SHP77 (cell line): ENCODE measurements around the gene ANAPC5.
"Not testable (repeated sequence)": the region's sequence is repeated elsewhere in the genome, so short reads cannot be mapped to it uniquely, and the experiment has no call there.

Experiments used
- DNase-seq, 2 experiments: peaks; one replicate each; lab custom pipeline; 2025; lab: John Stamatoyannopoulos, UW

The ANAPC5 gene

DNA sequence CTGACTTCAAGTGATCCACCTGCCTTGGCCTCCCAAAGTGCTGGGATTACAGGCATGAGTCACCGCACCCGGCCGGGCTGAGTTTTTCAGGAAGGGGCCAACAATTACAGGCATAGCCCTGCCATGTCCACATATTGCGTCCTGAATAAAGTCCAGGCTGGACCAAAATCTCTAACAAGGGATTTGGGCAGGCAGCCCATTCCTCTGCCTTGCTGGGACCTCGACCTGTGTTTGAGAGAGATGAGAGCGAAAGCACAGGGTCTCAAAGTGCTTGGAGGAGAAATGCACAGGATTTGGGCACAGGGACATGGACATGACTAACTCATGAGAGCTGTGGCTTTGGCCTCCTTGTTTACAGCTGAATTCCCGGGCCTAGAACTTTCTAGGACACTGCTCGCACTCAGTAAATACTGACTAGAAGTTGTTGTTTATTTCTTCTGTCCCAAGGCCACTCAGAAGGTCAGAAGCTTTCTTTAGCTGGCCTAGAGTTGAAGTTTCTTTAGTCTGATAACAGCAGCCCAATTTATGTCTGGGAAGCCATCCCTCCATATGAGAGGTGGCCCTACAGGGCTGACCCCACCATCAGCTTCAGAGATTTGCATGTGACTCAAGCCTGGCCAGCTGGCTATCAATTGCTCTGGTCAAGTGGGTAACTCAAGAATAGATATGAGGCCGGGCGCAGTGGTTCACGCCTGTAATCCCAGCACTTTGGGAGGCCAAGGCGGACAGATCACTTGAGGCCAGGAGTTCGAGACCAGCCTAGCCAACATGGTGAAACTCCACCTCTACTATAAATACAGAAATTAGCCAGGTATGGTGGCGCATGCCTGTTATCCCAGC lies 67.4 kb downstream of the ANAPC5 start:
- no peak for DNase-seq

DNA sequence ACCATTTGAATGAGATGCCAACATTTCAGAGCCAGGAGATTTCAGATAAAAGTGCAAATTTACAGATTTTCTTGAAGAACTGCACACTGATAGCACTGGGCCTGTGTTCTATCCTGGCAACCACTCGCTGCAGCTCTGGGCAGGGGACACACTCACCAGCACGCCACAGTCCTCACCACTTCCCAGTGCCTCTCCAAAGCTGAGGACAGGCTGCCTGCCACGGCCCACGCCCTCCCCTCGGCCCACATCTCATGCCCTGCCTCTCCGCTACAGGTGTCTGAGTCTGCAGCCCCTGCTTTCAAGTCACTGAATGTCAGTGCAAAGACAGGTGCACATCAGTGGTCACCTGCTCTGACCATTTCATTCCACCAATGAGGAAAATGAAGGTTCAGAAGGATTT lies 68.4 kb downstream of the ANAPC5 start:
- no peak for DNase-seq

DNA sequence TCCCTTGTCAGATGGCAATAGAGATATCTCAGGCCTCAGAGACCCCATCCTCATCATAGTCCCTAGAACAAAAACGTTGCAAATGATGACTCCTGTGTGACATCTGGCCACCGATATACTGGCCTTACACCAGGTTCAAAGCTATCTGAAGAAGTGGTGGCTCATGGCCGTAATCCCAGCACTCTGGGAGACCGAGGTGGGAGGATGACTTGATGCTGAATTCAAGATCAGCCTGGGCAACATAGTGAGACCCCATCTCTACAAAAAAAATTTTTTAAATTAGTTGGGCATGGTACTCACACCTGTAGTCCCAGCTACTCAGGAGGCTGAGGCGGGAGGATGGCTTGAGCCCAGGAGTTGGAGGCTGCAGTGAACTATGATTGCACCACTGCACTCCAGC lies 68.8 kb downstream of the ANAPC5 start:
- no peak for DNase-seq

DNA sequence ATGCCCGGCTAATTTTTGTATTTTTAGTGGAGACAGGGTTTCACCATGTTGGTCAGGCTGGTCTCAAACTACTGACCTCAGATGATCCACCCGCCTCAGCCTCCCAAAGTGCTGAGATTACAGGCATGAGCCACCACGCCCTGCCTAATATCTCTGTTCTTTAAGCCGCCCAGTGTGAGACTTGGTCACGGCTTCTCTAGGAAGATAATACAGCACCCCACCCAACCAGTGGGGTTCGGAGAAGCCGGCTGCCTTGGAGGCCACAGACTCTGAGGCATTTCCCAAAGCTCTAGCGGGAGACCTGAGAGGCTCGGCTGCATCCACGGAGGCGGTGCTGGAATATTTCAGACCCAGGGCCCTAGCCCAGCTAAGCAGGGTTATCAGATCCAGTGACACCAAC lies 69.3 kb downstream of the ANAPC5 start:
- not testable (repeated sequence) for DNase-seq

DNA sequence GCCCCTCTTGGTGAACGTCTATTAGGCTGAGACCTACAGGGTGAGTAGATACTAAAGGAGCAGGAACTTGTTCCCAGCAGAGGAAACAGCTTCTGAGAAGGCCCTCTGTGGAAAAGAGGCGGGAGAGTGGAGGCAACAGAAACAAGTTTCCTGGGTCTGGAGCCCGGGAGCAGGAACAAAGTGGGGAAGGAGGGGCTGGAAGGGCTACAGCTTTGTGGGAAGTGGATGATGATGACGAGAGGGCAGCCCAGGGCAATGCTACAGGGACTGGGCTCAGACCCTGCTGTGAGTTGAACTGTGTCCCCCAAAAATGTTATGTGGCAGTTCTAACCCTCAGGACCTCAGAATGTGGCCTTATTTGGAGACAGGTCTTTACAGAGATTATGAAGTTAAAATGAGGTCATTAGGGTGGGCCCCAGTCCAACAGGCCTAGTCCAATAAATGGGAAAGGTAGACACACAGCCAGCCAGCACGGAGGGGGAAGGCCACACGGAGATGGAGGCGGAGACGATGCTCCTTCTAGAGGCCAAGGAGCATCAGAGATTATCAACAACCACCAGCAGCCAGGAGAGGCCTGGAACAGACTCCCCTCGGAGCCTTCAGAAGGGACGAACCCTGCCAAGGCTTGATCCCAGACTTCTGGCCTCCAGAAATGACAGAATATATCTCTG lies 70.0 kb downstream of the ANAPC5 start:
- DNase-seq, result no peak

DNA sequence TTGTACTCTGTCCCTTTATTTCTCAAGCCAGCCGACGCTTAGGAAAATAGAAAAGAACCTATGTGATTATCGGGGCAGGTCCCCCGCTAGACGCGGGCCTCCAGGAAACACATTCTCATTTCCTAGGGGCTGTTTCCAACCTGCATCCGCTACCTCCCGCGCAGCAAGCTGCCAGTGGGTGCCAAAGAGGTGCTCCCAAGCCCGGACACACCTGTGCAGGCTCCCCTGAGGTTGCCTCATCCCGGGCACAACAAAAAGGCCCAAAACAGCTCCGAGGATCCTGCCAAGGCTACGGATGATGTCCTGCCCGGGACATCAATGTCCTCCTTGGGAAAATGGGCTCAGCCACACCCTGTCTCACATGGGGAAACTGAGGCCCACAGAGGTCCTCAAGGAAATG lies 71.1 kb downstream of the ANAPC5 start:
- not testable (repeated sequence) for DNase-seq

DNA sequence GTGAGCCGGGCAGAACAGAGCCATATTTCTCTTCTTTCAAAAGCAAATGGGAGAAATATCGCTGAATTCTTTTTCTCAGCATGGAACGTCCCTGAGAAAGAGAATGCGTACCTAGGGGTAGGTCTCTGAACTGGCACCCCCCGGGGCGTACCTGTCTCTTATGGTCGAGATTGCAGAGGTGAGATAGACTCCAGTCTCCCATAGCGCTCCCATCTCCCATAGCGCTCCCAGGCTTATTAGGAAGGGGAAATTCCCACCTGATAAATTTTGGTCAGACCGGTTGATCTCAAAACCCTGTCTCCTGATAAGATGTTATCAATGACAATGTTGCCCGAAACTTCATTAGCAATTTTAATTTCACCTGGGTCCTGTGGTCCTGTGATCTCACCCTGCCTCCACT lies 71.7 kb downstream of the ANAPC5 start:
- not testable (repeated sequence) for DNase-seq

DNA sequence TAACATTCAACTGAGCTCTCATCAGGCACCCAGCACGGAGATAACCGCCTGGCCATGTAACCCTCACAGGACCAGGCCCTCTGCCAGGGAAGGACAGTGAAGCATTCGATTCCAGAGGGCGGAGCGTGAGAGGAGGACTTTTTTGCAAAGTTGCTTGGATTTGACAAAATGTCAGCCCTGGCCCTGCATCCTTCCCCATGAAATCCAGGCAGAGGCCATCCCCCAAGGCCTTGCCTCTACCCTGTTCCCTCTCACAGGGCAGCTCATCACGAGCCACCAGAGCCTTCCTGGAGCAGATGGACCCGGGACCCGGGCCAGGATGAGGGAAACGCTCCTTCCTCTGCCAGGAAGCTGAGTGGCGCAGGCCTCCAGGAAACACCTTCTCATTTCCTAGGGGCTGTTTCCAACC lies 72.7 kb downstream of the ANAPC5 start:
- no peak for DNase-seq

DNA sequence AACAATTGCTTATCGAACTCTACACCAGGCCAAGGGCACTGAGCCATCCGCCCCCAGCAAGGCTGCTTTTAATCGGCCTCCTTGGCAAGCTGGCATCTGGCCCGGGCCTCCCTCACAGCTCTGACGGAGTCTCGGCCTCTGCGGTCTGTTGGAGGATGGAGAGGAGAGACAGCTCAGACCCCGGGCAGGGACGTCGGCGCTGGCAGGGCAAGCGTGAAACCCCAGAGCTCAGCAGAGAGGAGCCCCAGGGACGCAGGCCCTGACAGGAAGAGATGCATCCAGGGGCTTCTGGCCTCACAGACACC lies 73.2 kb downstream of the ANAPC5 start:
- no peak for DNase-seq

DNA sequence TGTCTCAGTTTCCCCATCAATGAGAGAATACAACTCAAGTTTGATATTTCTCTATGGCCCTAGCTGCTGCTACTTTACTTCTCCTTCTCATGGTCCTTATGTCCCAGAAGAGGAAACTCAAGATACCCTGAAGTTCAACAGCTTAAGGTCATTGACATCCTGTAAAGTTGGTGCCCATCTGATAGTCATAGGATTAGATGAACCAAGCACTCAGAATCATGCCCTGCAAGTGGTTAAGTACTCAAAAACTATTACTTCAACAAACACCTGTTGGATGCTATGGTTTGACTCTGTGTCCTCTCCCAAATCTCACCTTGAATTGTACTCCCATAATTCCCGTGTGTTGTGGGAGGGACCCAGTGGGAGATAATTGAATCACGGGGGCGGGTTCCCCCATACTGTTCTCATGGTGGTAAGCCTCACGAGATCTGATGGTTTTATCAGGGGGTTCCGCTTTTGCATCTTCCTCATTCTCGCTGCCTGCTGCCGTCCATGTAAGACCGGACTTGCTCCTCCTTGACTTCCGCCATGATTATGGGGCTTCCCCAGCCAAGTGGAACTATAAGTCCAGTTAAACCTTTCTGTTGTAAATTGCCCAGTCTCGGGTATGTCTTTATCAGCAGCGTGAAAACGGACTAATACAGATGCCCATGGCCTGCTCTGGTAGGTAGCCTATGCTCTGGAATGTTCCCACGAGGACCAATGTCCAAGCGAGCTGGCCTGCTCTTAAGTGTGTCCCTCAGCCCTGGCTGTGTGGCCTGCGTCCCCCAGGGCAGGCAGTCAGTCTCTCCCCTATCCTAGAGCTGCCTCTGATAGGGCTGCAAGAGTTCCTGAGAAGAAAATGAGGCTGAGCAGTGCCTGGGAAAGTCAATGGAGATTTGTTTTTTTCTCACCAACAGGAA lies 73.8 kb downstream of the ANAPC5 start:
- DNase-seq, result no peak

DNA sequence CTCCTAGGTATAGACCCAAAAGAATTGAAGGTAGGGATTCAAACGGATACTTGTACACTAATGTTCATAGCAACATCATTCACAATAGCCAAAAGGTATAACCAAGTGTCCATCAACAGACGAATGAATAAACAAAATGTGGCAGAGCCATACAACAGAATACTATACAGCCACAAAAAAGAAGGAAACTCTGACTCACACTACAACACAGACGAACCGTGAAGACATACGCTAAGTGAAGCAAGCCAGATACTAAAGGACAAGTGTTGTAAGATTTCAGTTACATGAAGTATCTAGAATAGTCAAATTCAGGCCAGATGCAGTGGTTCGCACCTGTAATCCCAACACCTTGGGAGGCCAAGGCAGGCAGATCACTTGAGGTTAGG lies 74.8 kb downstream of the ANAPC5 start:
- DNase-seq, result no peak

DNA sequence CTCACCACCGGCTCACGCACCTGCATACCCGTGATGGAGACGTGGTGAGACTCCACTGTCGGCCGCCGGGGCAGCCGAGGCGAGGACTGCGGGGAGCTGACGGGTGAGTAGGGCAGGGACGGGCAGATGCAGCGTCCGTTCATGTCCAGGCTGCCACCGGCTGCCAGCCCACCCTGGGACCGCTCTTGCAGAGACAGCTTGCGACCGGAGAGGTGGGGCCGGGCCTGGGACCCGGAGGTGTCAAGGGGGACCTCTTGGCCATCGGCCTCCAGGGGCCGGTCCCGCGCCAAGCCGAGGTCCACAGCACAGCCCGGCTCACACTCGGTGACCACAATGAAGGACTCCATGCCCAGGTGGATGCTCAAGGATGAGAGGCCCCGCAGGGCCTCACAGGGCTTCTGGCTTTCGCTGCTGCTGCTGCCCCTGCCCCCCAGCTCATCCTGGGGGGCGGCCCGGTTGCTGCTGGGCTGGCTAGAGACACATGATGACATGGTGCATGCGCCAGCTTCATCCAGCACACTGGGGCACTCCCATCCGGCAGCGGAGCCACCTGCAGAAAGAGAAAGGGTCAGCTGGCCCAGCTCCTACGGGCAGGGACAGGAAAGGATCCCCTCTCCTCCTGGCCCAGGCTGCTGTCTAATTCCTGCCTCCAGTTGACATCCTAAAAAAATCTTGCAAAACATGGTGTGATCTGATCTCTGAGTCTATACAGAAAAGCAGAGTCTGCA lies 78.0 kb downstream of the ANAPC5 start:
- DNase-seq, result no peak

DNA sequence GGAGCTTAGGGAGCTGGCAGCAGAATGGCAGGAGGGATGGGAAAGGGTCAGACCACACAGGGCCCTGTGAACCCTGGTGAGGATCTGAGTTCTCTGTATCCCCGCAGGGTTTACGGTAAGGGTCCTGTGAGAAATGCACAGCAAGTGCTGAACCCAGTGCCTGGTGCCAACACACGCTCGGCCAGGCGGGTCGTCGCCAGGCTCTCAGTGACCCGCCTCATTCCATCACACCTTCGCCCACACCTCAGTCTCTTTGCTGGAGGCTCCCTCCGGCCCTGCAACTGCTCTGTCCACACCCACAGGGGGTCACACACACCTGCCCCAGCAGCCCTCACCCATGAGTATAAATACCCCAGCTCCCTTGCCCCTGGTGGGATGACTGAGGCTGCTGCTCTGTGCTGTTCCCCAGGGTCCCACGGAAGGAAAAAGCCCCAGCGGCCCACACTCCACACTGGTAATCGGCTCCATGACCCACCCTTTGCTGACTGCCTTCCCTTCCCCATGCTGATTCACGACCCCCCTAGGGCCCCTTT lies 78.8 kb downstream of the ANAPC5 start:
- no peak for DNase-seq

DNA sequence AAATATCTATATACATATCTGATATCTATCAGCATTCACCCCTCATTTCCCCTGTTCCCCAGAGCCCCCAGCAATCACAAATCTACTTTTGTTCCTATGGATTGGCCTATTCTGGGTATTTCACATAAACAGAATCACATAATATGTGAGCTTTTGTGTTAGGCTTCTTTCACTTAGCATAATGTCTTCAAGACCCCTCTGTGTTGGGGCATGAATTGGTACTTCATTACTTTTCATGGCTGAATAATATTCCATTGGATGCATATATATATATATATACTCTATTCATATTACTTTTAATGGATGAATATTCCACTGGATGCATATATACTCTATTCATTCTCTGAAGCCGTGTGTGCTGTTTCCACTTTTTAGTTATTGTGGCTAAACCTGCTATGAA lies 84.4 kb downstream of the ANAPC5 start:
- DNase-seq, result no peak

DNA sequence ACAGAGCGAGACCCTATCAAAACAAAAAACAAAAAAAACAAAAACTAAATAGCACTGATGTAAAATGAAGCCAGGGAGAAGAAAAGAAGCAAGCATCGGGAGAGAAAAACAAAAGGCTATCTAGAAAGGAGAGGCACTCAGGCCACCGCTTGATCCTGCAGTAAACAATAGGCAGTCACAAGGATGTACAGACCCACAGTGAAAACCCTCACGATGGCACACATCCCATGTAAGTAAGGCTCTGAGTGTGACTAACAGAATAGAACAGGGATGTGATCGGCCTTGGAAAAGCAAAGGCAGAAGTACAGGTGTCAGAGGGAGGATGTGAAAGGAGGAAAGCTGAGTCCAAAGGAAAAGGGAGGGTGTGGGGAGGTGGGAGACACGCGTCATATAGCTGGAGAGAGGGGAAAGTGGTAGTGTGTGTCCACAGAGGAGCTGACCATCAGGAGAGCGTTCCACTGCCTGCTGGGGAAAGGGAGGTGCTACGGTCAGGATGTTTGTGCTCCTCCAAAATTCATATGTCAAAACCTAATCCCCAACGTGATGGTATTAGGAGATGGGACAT lies 87.2 kb downstream of the ANAPC5 start:
- DNase-seq, result no peak

DNA sequence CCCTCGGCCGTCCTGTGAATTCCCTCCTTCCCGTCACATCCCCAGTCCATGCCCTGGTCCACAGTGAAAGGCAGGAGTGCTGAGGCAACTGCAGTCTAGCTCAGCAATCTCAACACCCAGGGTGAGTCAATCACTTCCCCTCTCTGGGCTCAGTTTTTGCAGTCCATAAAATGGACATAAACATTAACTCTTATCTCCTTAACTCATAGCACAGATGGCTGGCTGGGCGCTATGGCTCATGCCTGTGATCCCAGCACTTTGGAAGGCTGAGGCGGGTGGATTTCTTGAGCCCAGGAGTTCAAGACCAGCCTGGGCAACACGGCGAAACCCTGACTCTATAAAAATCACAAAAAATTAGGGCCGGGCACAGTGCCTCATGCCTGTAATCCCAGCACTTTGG lies 88.1 kb downstream of the ANAPC5 start:
- no peak for DNase-seq

DNA sequence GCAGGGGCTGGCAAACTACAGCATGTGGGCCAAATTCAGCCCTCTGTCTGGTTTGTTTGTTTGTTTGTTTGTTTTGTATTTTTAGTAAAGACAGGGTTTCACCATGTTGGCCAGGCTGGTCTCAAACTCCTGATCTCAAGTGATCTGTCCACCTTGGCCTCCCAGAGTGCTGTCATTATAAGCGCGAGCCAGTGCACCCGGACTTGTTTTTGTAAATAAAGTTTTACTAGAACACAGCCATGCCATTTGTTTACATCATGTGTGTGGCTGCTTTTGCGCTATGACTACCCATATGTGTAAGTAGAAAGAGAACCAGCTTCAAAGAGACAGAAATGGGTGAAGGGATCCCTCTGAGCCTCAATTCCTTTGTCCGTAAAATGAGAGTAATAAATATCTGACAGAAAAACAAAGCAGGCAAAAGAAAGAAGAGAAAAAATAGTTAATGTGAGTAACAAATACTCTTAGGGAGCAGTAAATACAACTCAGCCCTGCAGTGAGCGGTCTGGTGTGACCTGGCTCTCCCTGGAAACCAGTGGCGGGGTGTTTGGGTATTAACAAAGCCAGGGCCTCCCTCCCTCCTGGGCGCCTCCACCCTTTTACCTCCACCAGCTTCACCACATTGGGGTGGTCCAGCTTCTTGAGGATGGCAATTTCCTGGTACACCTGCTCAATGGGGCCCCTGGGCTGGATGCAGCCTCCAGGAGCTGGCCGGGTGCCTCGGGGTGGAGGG lies 88.8 kb downstream of the ANAPC5 start:
- DNase-seq, result no peak

DNA sequence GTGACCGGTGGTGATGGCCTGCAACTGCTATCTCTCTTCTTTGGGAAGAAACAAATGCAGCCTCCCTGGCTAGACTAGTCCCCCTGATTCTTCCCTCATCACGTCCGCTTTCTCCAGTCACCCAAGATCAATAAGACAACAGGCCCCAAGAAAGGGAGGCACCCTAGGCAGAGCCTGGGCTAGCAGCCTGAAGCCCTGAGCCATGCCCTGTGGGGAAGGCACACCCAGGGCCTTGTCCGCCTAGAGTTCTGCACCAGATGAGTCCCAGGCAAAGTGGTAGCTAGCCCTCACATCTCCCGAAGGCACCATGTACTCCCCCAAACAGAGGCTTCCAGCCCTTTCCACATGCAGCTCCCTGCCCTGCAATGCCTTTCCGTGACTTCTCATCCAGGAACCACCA lies 90.8 kb downstream of the ANAPC5 start:
- no peak for DNase-seq

DNA sequence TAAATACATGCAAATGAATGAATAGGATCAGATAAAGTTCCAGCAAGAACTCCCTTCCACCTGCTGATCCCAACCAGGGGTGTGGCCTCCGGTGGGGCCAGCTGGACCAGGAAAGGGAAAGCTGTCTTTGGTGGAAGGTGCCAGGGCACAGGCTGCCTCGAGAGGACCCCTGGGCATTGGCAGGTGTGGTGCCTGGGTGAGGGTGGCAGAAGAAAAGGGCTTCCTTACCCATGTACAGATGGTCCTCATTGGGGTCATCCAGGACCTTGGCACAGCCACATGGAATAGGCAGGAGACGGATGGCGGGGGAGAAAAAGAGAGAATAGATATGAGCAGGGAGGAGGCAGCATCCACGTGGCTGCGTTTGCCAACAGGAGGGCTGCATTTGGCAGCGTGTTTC lies 92.1 kb downstream of the ANAPC5 start:
- DNase-seq, result no peak

DNA sequence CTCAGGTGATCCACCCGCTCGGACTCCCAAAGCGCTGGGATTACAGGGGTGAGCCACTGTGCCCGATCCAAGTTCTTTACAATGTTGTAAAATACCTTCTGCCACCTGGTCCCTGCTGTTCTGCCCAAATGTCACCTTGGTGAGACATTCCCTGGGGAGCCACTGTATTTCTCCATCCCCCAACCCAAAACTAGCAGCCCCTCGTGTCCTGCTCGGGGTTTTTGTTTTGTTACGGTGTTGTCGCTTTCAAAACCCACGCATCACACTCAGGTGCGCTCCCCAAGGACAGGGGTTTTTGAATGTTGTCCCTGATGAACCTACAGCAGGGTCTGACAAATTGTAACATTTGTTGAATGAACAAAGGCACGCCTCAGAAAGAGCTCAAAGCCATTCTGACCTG lies 93.1 kb downstream of the ANAPC5 start:
- DNase-seq, result no peak
